Left ventricle myocardium inferior (tissue), 1 donor: ENCODE measurements around the gene CABLES2. TPM values are rescaled to one million over a fixed set of nuclear protein-coding genes. Genes with fewer than 3 reads are reported as not detected.
A peak's percentile ranks its signal among the peaks of the same experiment; 100 is the strongest.

Source experiments
- DNase-seq: peaks from one replicate; pipeline ENCODE4 v3.0.0-alpha.2; 2020
- H3K27ac ChIP-seq: fragments of 200-600 bp; replicated peaks from 2 replicates; pipeline ENCODE4 v1.8.0; 2021
- H3K27me3 ChIP-seq: fragments of 200-600 bp; 2 replicates; pipeline ENCODE4 v1.8.0; 2021; ENCODE audit warnings: low read depth
- H3K36me3 ChIP-seq: fragments of 200-600 bp; 2 replicates; pipeline ENCODE4 v1.8.0; 2021
- H3K4me1 ChIP-seq: fragments of 200-600 bp; 2 replicates; pipeline ENCODE4 v1.8.0; 2021
- H3K4me3 ChIP-seq: fragments of 200-600 bp; 2 replicates; pipeline ENCODE4 v1.8.0; 2021; ENCODE audit warnings: mild to moderate bottlenecking, moderate library complexity
- H3K9me3 ChIP-seq: fragments of 200-600 bp; replicated peaks from 2 replicates; pipeline ENCODE4 v1.8.0; 2021
- CTCF ChIP-seq: fragments of 200-600 bp; IDR thresholded peaks from 2 replicates; pipeline ENCODE4 v1.8.0; 2021; ENCODE audit warnings: antibody characterized with exemption, mild to moderate bottlenecking, borderline replicate concordance
- intact Hi-C: fragments of 100-400 bp; cut with micrococcal nuclease; formaldehyde crosslinking; loops from one replicate; pipeline ENCODE4 v1.11.0; 2022
- long read RNA-seq: library from polyadenylated mRNA; unstranded; transcript quantifications from one replicate; pipeline ENCODE4 v2.0.0, GENCODE V29; 2021
- total RNA-seq: library from RNA; stranded (reverse); fragmentation: NEBNext Ultra II Directional; extraction: Animal tissue kit (Norgen Biotek cat#: 25700); gene quantifications from one replicate; pipeline ENCODE4 v1.2.1, GENCODE V29; 2021
- donor health status: DM: no; HTN: yes; CAD: no; lungs with severe emphysema.

The CABLES2 gene
- 12.0 TPM for total RNA-seq
- long read RNA-seq, transcript CABLES2-201 (10 exons, 3,785 nt) = major isoform, 42 of 58 reads
- long read RNA-seq, partial matches to known transcripts = 9 of 58 reads
- long read RNA-seq, other reads (novel, unspliced or antisense) = 7 of 58 reads

GRCh38 chr20:62407221-62407992 lies at the start of gene CABLES2:
Gene CABLES2, minus strand, starts transcription at chr20:62407285. Its CDS starts 9 bp downstream, at chr20:62407276.
- TF ChIP-seq CTCF = peak; percentile 40
- DNase-seq = peak; percentile 94
- Histone ChIP-seq H3K36me3 (no peaks in the 10 kb centered on the region), H3K4me1 (peaks cover 38% of the 10 kb centered on the region), H3K9me3 (no peaks in the 10 kb centered on the region), H3K27me3 (no peaks in the 10 kb centered on the region), H3K4me3 (peak within 1 kb of the TSS; percentile 78), H3K27ac (peak within 1 kb of the TSS; percentile 76)
- intact Hi-C loops = no loop called here

- H3K27ac ChIP-seq = no peak overlapping the region
- no peak overlapping the region for H3K4me3 ChIP-seq
- H3K36me3 ChIP-seq = no peaks in the 10 kb centered on the region
- no peak for TF ChIP-seq CTCF
- H3K27me3 ChIP-seq = peaks cover 75% of the 10 kb centered on the region
- intact Hi-C loops = no loop called here
- peaks cover 4% of the 10 kb centered on the region for H3K4me1 ChIP-seq
- DNase-seq = no peak
- H3K9me3 ChIP-seq = no peaks in the 10 kb centered on the region
These were observed 48.8 kb upstream of the CABLES2 start for GRCh38 chr20:62455929-62456328.

GRCh38 chr20:62454904-62455636 lies 48.0 kb upstream of the CABLES2 start:
- Histone ChIP-seq H3K4me1 (no peaks in the 10 kb centered on the region), H3K9me3 (no peaks in the 10 kb centered on the region), H3K36me3 (no peaks in the 10 kb centered on the region), H3K27ac (no peak overlapping the region), H3K4me3 (no peak overlapping the region), H3K27me3 (peaks cover 74% of the 10 kb centered on the region)
- no peak for TF ChIP-seq CTCF
- intact Hi-C loops = no loop called here
- DNase-seq = no peak

GRCh38 chr20:62453186-62453808 lies 46.2 kb upstream of the CABLES2 start:
- Histone ChIP-seq H3K27me3 (peaks cover 78% of the 10 kb centered on the region), H3K4me3 (no peak overlapping the region), H3K4me1 (no peaks in the 10 kb centered on the region), H3K27ac (no peak overlapping the region), H3K36me3 (no peaks in the 10 kb centered on the region), H3K9me3 (no peaks in the 10 kb centered on the region)
- no peak for DNase-seq
- intact Hi-C loops = no loop called here
- TF ChIP-seq CTCF = no peak

GRCh38 chr20:62452475-62453095 lies 45.5 kb upstream of the CABLES2 start:
- no peak for TF ChIP-seq CTCF
- intact Hi-C loops = no loop called here
- H3K27me3 ChIP-seq = peaks cover 78% of the 10 kb centered on the region
- no peak for DNase-seq
- no peaks in the 10 kb centered on the region for H3K4me1 ChIP-seq
- H3K36me3 ChIP-seq = no peaks in the 10 kb centered on the region
- H3K9me3 ChIP-seq = no peaks in the 10 kb centered on the region
- H3K4me3 ChIP-seq = no peak overlapping the region
- no peak overlapping the region for H3K27ac ChIP-seq
